Fibroblast of lung (primary cell): ENCODE results near the gene PSAP.

Experiments used
- EZH2 ChIP-seq: IDR thresholded peaks from 2 replicates; pipeline ENCODE4 v1.5.1; 2012; ENCODE audit warnings: low read length, control low read depth, mild to moderate bottlenecking; ENCODE audit errors: missing control alignments
- TF ChIP-seq, protein P1 (sequence below), 2 donors: IDR thresholded peaks in 1 of 2; conservative IDR thresholded peaks in 1 of 2; 1 replicate in 1 of 2; 2 replicates in 1 of 2; pipeline ENCODE4 v1.5.1; 2011 to 2012; ENCODE audit warnings: low read length in 2 of 2, control low read depth in 1 of 2, inconsistent platforms in 1 of 2, low read depth in 1 of 2, mild to moderate bottlenecking in 1 of 2

DNA sequence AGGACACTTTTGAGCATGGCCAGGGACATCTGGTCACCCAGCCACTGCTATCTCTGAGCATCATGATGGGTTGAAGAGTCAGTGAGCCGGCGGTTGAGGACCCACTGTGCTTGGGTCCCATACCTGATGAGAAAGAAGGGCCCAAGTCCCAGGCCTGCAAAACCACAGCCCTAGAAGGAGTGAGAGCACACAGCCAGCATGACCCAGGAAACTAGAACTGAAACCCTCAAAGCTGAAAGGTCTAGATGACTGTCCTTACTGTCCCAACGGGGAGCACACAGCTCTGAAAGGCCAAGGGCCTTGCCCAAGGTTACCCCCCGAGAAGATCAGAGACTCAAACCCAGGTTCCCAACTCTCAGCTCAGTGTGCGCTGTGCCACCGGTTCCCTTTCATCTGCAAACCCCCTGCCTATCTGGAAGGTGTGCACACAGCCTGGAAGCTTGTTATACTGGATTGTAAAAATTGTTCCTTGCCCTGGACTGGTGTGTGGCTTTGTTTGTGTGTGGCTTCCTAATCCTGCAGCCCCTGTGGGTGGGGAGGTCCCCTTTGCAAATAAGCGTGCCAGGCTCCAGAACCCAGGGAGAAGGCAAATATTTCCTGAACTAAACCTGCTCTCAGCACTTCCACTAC is 22.6 kb upstream of the PSAP start:
- TF ChIP-seq, protein P1, sequence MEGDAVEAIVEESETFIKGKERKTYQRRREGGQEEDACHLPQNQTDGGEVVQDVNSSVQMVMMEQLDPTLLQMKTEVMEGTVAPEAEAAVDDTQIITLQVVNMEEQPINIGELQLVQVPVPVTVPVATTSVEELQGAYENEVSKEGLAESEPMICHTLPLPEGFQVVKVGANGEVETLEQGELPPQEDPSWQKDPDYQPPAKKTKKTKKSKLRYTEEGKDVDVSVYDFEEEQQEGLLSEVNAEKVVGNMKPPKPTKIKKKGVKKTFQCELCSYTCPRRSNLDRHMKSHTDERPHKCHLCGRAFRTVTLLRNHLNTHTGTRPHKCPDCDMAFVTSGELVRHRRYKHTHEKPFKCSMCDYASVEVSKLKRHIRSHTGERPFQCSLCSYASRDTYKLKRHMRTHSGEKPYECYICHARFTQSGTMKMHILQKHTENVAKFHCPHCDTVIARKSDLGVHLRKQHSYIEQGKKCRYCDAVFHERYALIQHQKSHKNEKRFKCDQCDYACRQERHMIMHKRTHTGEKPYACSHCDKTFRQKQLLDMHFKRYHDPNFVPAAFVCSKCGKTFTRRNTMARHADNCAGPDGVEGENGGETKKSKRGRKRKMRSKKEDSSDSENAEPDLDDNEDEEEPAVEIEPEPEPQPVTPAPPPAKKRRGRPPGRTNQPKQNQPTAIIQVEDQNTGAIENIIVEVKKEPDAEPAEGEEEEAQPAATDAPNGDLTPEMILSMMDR (conservative IDR thresholded peaks at IDR 0.05 in 1 of 2, IDR thresholded peaks at IDR 0.05 in 1 of 2; ENCODE audit: low read depth in 1 of 2, low read length in 2 of 2): no peak
- TF ChIP-seq EZH2: no peak
